Epithelial cell of proximal tubule (primary cell): ENCODE results near the gene CSNK2B. TPM values are rescaled to one million over a fixed set of nuclear protein-coding genes. Genes with fewer than 3 reads are reported as not detected.

ENCODE experiments used
- DNase-seq: peaks from one replicate; pipeline ENCODE4 v3.0.0-alpha.2; 2011; ENCODE audit warnings: low read depth
- H3K4me3 ChIP-seq: 2 replicates; pipeline ENCODE4 v1.5.1; 2011; ENCODE audit warnings: low read depth, mild to moderate bottlenecking, low read length
- CTCF ChIP-seq: conservative IDR thresholded peaks from 2 replicates; pipeline ENCODE4 v1.5.1; 2012; ENCODE audit warnings: low read depth, mild to moderate bottlenecking, low read length
- total RNA-seq: library from RNA; depleted of rRNA; stranded (reverse); fragments of >200 nt; gene quantifications from 2 replicates; pipeline ENCODE4 v1.2.3, GENCODE V29; 2015

The CSNK2B gene
- total RNA-seq, 1 donor from 2014 or later, result 435 TPM

- H3K4me3 ChIP-seq, result no peak overlapping the region
- no peak for DNase-seq
- no peak for TF ChIP-seq CTCF
Measured at GRCh38 chr6:31686483-31686882, 20.6 kb downstream of the CSNK2B start.

- no peak for DNase-seq
- no peak overlapping the region for H3K4me3 ChIP-seq
- TF ChIP-seq CTCF, result no peak
Measured at GRCh38 chr6:31687321-31687720, 21.4 kb downstream of the CSNK2B start.

GRCh38 chr6:31687860-31688693, 22.2 kb downstream of the CSNK2B start:
- H3K4me3 ChIP-seq, result no peak overlapping the region
- TF ChIP-seq CTCF, result no peak
- DNase-seq, result no peak

GRCh38 chr6:31689249-31690110, 23.6 kb downstream of the CSNK2B start:
- DNase-seq, result no peak
- TF ChIP-seq CTCF, result peak; percentile 67
- no peak overlapping the region for H3K4me3 ChIP-seq

- TF ChIP-seq CTCF, result no peak
- no peak for DNase-seq
- H3K4me3 ChIP-seq, result no peak overlapping the region
Measured at GRCh38 chr6:31690231-31691077, 24.6 kb downstream of the CSNK2B start.

- no peak overlapping the region for H3K4me3 ChIP-seq
- TF ChIP-seq CTCF, result no peak
- DNase-seq, result no peak
Measured at GRCh38 chr6:31691078-31691463, 25.2 kb downstream of the CSNK2B start.
